ENCODE results near the gene SORCS2.

SORCS2 gene

DNA sequence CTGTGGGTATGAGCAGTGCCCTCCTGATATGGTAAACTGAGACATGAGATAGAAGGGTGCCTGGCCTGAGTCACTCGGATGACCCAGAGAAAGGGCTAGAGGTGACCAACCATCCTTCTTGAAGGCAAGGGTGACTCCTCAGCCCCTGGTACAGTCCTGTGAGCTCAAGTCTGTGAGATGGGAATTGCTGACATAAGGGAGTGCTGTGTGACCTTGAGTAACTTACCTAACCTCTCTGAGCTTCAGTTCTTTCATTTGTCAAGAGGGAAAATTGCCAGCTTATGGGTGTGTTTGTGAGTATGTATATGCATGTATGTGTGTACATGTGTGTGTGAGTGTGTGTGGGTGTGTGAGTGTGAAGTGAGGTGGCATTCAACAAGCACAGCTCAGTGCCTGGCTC lies 452.8 kb downstream of the SORCS2 start:
- Histone ChIP-seq H3K4me3 (ENCODE audit: low read length in 2 of 2) (no peak overlapping the region), H3K36me3 (ENCODE audit: control insufficient read depth in 2 of 2, insufficient read depth in 2 of 2, low read length in 2 of 2) (no peaks in the 10 kb centered on the region), H3K9ac (ENCODE audit: low read length in 2 of 2) (no peak overlapping the region), H3K9me3 (ENCODE audit: control insufficient read depth in 2 of 2, low read length in 2 of 2) (peaks cover 0 to 12% of the 10 kb centered on the region in 2 donors), H3K4me1 (ENCODE audit: control insufficient read depth, insufficient read depth, low read length) (no peaks in the 10 kb centered on the region), H3K27me3 (ENCODE audit: control insufficient read depth in 1 of 2, insufficient read depth in 2 of 2, low read length in 2 of 2) (peaks cover 0 to 2% of the 10 kb centered on the region in 2 donors), H3K27ac (ENCODE audit: low read length) (no peak overlapping the region)

DNA sequence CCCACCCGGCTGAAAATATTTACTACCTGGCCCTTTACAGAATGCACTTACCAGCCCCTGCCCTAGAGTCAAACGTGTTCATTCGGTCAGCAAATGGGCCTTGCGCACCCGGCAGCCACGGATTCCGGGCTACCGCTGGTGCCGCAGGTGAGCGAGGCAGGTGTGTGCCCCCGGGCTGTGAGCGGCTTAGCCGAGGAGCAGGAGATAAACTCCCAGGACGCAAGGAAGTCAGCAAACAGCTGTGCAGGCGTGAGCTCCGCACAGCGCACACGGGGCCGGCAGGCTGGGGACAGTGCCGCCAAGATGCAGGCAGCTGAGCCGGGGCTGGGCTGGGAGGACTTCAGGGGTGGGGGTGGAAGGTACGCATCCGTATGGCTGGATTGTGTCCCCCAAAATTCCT lies 453.6 kb downstream of the SORCS2 start:
- Histone ChIP-seq H3K9me3 (ENCODE audit: control insufficient read depth in 2 of 2, low read length in 2 of 2) (peaks cover 0 to 12% of the 10 kb centered on the region in 2 donors), H3K9ac (ENCODE audit: low read length in 2 of 2) (no peak overlapping the region), H3K4me1 (ENCODE audit: control insufficient read depth, insufficient read depth, low read length) (no peaks in the 10 kb centered on the region), H3K4me3 (ENCODE audit: low read length in 2 of 2) (no peak overlapping the region), H3K27ac (ENCODE audit: low read length) (no peak overlapping the region), H3K36me3 (ENCODE audit: control insufficient read depth in 2 of 2, insufficient read depth in 2 of 2, low read length in 2 of 2) (no peaks in the 10 kb centered on the region), H3K27me3 (ENCODE audit: control insufficient read depth in 1 of 2, insufficient read depth in 2 of 2, low read length in 2 of 2) (peaks cover 0 to 2% of the 10 kb centered on the region in 2 donors)

DNA sequence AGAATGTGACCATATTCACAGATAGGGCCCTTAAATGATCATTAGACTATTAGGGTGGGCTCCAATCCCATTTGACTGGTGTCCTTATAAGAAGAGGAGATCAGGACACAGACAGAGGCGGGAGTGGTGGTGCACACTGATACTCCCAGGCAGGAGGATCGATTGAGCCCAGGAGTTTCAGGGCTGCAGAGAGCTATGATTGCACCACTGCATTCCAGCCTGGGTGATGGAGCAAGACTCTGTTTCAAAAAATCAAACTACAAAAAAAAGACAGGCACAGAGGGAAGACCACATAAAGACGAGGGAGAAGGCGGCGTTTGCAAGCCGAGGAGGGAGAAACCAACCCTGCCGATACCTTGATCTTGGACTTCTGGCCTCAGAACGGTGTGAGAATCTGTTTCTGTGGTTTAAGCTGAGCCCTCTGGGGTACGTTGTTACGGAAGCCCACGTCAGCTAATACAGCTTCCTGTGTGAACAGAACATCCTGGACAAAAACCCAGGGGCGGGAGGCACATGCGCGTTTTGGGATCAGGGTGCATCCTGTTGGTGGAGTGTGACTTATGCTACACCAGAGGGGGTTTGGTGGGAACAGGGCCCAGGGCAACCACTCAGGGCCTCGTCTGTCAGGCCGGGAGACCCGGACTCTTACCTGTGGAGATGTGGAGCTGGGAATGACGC lies 454.2 kb downstream of the SORCS2 start:
- Histone ChIP-seq H3K27ac (ENCODE audit: low read length) (no peak overlapping the region), H3K36me3 (ENCODE audit: control insufficient read depth in 2 of 2, insufficient read depth in 2 of 2, low read length in 2 of 2) (no peaks in the 10 kb centered on the region), H3K9me3 (ENCODE audit: control insufficient read depth in 2 of 2, low read length in 2 of 2) (peaks cover 0 to 12% of the 10 kb centered on the region in 2 donors), H3K4me1 (ENCODE audit: control insufficient read depth, insufficient read depth, low read length) (no peaks in the 10 kb centered on the region), H3K4me3 (ENCODE audit: low read length in 2 of 2) (no peak overlapping the region), H3K9ac (ENCODE audit: low read length in 2 of 2) (no peak overlapping the region), H3K27me3 (ENCODE audit: control insufficient read depth in 1 of 2, insufficient read depth in 2 of 2, low read length in 2 of 2) (peaks cover 0 to 2% of the 10 kb centered on the region in 2 donors)

DNA sequence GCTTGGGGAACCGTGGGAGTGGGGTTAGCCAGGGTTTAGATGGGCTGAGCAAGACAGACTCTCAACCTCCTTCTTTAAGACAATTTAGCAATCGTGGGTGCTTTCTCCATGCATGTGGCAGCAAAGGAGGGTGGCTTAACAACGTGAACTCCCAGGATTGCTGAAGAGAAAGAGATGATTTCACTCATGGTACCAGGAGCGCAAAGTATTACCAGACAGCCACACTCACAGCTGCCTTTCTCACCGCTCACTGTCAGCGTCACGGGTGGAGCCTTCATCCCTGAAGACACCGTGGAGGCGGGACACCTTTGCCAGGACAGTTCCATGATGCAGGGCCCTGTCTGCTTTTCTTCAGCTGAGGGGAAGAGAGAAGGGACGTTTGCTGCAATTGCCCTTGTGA lies 454.8 kb downstream of the SORCS2 start:
- no peak overlapping the region for H3K27ac ChIP-seq (ENCODE audit: low read length)
- no peaks in the 10 kb centered on the region for H3K4me1 ChIP-seq (ENCODE audit: control insufficient read depth, insufficient read depth, low read length)
- peaks cover 0 to 12% of the 10 kb centered on the region in 2 donors for H3K9me3 ChIP-seq (ENCODE audit: control insufficient read depth in 2 of 2, low read length in 2 of 2)
- H3K36me3 ChIP-seq (ENCODE audit: control insufficient read depth in 2 of 2, insufficient read depth in 2 of 2, low read length in 2 of 2): no peaks in the 10 kb centered on the region
- H3K4me3 ChIP-seq (ENCODE audit: low read length in 2 of 2): no peak overlapping the region
- H3K27me3 ChIP-seq (ENCODE audit: control insufficient read depth in 1 of 2, insufficient read depth in 2 of 2, low read length in 2 of 2): peaks cover 0 to 2% of the 10 kb centered on the region in 2 donors
- H3K9ac ChIP-seq (ENCODE audit: low read length in 2 of 2): no peak overlapping the region

DNA sequence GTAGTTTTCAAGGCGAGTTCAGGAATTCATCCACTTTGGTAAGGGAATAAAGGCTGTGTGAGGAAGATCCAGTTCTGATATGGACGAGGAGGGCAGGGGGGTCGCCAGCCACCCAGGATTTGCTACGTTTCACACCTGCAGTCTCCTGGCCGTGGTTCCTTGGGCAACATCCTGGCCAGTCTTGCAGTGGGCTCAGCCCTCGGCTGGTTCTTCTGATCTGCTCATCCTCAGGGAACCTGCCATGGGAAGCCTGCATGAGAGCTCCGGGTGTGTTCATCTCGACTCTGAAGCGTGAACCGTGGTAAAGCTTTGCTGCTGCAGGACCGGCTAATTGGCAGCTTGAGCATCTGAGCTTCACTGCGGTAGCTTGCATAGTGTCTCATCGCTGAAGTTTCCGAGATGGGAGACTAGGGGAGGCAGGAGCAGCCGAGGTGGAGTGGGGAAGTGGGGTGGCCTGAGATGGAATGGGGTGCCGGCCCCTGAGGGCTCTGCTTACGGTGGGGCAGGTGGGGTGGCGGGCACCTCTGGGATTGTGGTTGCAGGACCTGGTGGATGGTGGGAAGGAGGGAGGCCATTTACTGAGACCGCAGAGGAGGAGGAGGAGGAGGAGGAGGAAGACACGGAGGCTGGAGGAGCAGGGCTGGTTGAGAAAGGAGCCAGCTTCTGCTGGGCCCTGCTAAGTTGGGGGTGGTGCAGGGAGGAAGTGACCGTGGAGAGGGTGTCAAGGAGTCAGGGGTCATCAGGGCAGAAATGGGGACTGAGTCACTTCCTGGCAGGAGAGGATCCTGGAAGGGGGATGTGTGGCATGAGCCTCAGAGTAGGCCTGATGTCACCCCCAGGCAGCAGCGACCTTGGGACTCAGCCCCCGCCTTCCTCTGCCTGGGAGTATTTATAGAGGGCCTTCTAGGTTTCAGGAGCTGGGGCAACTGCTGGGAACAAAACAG lies 455.5 kb downstream of the SORCS2 start:
- peaks cover 0 to 2% of the 10 kb centered on the region in 2 donors for H3K27me3 ChIP-seq (ENCODE audit: control insufficient read depth in 1 of 2, insufficient read depth in 2 of 2, low read length in 2 of 2)
- no peaks in the 10 kb centered on the region for H3K36me3 ChIP-seq (ENCODE audit: control insufficient read depth in 2 of 2, insufficient read depth in 2 of 2, low read length in 2 of 2)
- H3K4me3 ChIP-seq (ENCODE audit: low read length in 2 of 2): no peak overlapping the region
- H3K9me3 ChIP-seq (ENCODE audit: control insufficient read depth in 2 of 2, low read length in 2 of 2): peaks cover 0 to 12% of the 10 kb centered on the region in 2 donors
- no peak overlapping the region for H3K27ac ChIP-seq (ENCODE audit: low read length)
- no peaks in the 10 kb centered on the region for H3K4me1 ChIP-seq (ENCODE audit: control insufficient read depth, insufficient read depth, low read length)
- no peak overlapping the region for H3K9ac ChIP-seq (ENCODE audit: low read length in 2 of 2)

DNA sequence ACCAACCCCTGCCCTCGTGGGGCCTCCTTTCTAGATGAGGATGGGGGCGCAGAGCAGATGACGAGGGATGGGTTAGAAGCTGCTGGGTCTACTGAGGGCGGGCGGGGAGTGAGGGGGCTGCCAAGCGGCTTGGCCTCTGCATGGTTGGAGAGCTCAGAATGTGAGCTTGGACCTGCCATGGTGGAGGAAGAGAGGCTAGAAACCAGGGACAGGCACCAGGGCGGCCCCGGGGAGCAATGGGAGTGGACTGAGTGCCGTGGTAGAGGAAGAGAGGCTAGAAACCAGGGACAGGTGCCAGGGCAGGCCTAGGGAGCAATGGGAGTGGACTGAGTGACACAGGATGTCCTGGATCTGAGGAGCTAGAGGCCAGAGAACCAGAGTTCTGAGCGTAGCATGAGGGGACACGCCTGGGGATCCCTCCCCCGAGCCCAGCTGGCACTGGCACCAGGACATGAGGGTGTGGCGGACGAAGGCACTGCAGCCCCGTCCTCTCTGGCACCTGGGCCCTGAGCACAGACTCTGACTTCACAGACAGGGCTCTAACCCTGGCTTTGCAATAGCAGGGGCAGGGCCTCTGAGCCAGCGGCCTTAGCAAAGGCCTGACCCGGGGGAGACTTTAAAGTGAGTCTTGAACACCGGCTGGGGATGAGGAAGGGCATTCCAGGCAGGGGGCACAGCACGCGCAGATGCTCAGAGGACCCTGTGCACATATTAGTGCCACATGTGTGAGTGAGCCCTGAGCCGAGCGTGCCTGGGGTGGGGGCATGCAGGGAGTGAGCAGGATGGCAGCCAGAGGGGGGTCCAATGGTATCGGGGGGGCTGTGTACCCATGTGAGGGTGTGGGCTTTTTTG lies 456.4 kb downstream of the SORCS2 start:
- Histone ChIP-seq H3K4me1 (ENCODE audit: control insufficient read depth, insufficient read depth, low read length) (no peaks in the 10 kb centered on the region), H3K27me3 (ENCODE audit: control insufficient read depth in 1 of 2, insufficient read depth in 2 of 2, low read length in 2 of 2) (peaks cover 2% of the 10 kb centered on the region in 2 donors), H3K27ac (ENCODE audit: low read length) (no peak overlapping the region)

DNA sequence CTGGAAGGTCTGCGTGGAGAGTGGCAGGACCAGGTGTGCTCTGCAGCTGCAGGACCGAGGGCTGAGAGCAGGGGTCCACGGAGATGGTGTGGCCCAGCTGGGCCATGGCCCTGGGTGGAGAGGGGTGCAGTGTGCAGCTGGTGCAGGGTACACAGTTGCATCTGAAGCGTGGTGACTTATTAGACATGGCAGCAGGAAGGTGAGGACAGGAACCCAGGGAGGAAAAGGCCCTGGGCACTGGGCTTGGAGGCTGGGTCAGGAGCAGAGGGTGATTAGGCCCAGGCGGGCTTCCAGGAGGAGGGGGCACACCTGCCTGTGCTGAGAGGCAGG lies 457.0 kb downstream of the SORCS2 start:
- Histone ChIP-seq H3K27me3 (ENCODE audit: control insufficient read depth in 1 of 2, insufficient read depth in 2 of 2, low read length in 2 of 2) (peaks cover 1 to 5% of the 10 kb centered on the region in 2 donors), H3K27ac (ENCODE audit: low read length) (no peak overlapping the region), H3K36me3 (ENCODE audit: control insufficient read depth in 2 of 2, insufficient read depth in 2 of 2, low read length in 2 of 2) (no peaks in the 10 kb centered on the region), H3K4me3 (ENCODE audit: low read length in 2 of 2) (no peak overlapping the region), H3K4me1 (ENCODE audit: control insufficient read depth, insufficient read depth, low read length) (no peaks in the 10 kb centered on the region), H3K9me3 (ENCODE audit: control insufficient read depth in 2 of 2, low read length in 2 of 2) (peaks cover 0 to 7% of the 10 kb centered on the region in 2 donors), H3K9ac (ENCODE audit: low read length in 2 of 2) (no peak overlapping the region)

More for the DNA sequence above, 456.4 kb downstream of the SORCS2 start:
- Histone ChIP-seq H3K9me3 (ENCODE audit: control insufficient read depth in 2 of 2, low read length in 2 of 2) (peaks cover 0 to 12% of the 10 kb centered on the region in 2 donors), H3K9ac (ENCODE audit: low read length in 2 of 2) (no peak overlapping the region), H3K4me3 (ENCODE audit: low read length in 2 of 2) (no peak overlapping the region), H3K36me3 (ENCODE audit: control insufficient read depth in 2 of 2, insufficient read depth in 2 of 2, low read length in 2 of 2) (no peaks in the 10 kb centered on the region)

DNA sequence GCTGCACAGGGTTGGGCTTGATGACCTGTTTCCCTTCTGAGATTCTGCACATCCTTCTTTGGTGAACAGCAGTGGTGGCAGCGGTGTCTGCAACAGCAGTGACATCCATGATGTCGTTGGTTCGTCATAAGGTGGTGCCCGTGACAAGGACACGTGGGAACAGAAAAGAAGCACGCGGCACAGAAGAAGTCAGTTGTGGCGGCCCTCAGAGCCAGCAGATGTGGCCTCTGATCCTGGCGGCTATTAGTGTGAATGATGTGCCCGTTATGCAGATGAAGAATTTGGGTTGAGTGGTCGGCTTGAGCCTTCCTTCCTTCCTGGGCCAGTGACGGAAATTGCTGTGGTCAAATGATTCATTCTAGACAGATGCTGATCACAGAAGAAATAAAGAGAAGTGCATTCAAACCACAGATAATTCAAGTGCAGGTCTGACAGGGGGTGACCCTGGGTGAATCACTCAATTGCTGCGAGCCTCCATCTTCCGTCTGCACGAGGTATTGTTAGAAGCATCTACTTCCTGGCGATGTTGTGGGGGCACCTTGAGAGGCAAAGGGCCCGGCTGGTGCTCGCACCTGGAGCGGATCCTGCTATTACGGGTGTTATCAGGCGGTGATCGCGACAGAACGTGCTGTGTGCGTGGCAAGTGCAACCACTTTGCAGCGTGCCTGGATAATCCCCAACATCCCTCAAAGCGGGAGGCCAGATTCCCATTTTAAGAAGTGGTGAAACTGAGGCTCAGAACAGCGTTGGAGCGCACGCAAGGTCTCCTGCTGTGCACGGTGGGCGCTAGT lies 457.6 kb downstream of the SORCS2 start:
- Histone ChIP-seq H3K9me3 (ENCODE audit: control insufficient read depth in 2 of 2, low read length in 2 of 2) (peaks cover 0 to 1% of the 10 kb centered on the region in 2 donors), H3K4me1 (ENCODE audit: control insufficient read depth, insufficient read depth, low read length) (no peaks in the 10 kb centered on the region), H3K27me3 (ENCODE audit: control insufficient read depth in 1 of 2, insufficient read depth in 2 of 2, low read length in 2 of 2) (peaks cover 0 to 9% of the 10 kb centered on the region in 2 donors), H3K36me3 (ENCODE audit: control insufficient read depth in 2 of 2, insufficient read depth in 2 of 2, low read length in 2 of 2) (no peaks in the 10 kb centered on the region), H3K27ac (ENCODE audit: low read length) (no peak overlapping the region), H3K4me3 (ENCODE audit: low read length in 2 of 2) (no peak overlapping the region), H3K9ac (ENCODE audit: low read length in 2 of 2) (no peak overlapping the region)

DNA sequence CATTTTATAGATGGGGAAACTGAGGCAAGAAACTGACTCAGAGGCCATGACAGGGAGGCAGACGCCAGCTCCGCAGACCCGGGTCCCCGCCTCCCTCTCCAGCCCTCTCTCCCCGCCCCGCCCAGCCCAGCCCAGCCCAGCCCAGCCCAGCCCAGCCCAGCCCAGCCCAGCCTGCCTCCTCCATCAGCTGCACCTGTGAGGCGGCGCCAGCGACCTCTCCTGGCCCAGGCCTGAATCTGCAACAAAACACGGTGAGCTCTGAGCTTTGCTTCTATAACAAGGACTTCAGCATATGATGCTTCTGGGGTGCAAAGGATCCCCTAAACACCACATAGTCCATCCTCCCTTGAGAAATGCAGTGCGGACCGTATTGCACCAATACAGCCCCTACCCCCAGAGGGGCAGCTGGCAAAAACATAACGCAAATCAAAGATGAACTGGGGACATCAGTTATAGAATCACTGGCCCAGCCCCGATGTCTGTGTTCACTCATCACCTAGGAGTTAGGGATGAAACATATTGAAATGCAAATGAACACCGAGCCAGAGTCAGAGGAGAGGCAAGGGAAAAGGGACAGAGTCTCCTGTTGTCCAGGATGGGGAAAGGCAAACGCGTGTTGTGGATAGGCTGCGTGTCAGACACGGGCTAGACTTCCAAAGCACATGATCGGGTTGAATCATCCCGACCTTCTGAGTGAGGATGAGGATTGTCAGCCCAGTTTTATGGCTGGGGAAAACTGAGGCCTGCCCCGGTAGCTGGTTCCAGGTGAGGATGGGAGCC lies 458.5 kb downstream of the SORCS2 start:
- Histone ChIP-seq H3K9me3 (ENCODE audit: control insufficient read depth in 2 of 2, low read length in 2 of 2) (no peaks in the 10 kb centered on the region), H3K27me3 (ENCODE audit: control insufficient read depth in 1 of 2, insufficient read depth in 2 of 2, low read length in 2 of 2) (peaks cover 0 to 9% of the 10 kb centered on the region in 2 donors), H3K36me3 (ENCODE audit: control insufficient read depth in 2 of 2, insufficient read depth in 2 of 2, low read length in 2 of 2) (no peaks in the 10 kb centered on the region), H3K9ac (ENCODE audit: low read length in 2 of 2) (no peak overlapping the region), H3K27ac (ENCODE audit: low read length) (no peak overlapping the region), H3K4me1 (ENCODE audit: control insufficient read depth, insufficient read depth, low read length) (no peaks in the 10 kb centered on the region), H3K4me3 (ENCODE audit: low read length in 2 of 2) (no peak overlapping the region)

All from stomach smooth muscle (tissue), 2 donors.